A549 treated with AZD9567 at 1 μM for 4 hours (cell line): ENCODE results near the gene PP2D1. TPM values are rescaled to one million over a fixed set of nuclear protein-coding genes. Genes with fewer than 3 reads are reported as not detected.

Experiments
- total RNA-seq: library from RNA; stranded (reverse); fragments of 200-300 nt; extraction: Qiagen RNA extraction; gene quantifications from 5 replicates; pipeline ENCODE4 v1.2.3, GENCODE V29; 2022; ENCODE audit not compliant: insufficient read depth

Gene PP2D1, protein sequence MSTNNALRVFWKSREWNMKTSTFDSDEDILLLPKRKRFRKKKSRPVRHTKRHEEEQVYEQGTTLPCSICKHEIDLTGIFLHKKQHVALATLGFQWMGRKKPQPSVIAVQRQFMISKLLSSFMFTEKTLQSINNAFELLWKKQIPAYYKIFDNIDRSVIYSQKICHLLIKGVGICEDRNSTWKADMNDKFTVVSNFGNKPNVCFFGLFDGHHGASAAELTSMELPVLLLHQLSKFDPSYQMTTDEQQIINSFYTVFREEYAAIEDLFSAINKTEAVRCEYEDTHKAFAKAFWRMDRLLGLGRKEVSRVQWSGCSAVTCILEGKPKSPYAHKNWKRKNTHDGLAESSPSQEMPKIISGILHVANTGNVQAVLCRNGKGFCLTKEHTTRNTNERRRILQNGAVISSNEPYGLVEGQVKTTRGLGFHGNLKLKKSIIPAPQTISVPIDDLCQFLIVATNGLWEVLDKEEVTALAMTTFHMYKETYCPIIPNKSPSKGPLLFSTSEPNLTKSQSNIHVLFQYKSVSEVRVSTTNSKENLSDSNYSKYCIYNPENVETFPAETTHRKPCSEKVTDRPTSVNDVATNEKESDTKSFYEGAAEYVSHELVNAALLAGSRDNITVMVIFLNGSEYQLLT
- not detected in 5 replicates for total RNA-seq

GRCh38 chr3:20012164-20012563 lies at the start of gene PP2D1:
Gene PP2D1, minus strand, starts transcription at chr3:20012264. Its CDS starts 192 bp downstream, at chr3:20012072.

GRCh38 chr3:20039765-20040547 lies 27.9 kb upstream of the PP2D1 start, which contains the start of gene KAT2B:
Gene KAT2B, plus strand, starts transcription at chr3:20040446. Its CDS starts 32 bp downstream, at chr3:20040478.

GRCh38 chr3:19946832-19947548 lies 65.1 kb downstream of the PP2D1 start, which contains the start of gene RAB5A:
Gene RAB5A, plus strand, starts transcription at chr3:19947097. Its CDS starts 3,802 bp downstream, at chr3:19950899.

Other genes starting within 250 kb of the PP2D1 start
- 0.60 to 1.1 TPM (median 0.89 TPM) in 4 of 5 replicates, not detected in the other for gene EFHB, start 78.0 kb downstream of the PP2D1 start, total RNA-seq
- 38.0 to 69.6 TPM (median 48.5 TPM) in 5 replicates for gene RAB5A, start 65.2 kb downstream of the PP2D1 start, total RNA-seq
- gene KAT2B, start 28.2 kb upstream of the PP2D1 start, total RNA-seq: 5.0 to 18.9 TPM (median 5.8 TPM) in 5 replicates
- 11.9 to 26.6 TPM (median 15.3 TPM) in 5 replicates for gene SGO1, start 173.9 kb upstream of the PP2D1 start, total RNA-seq